Karpas-422 (cell line): Measurements from ENCODE around the gene FAM20A. TPM values are rescaled to one million over a fixed set of nuclear protein-coding genes. Genes with fewer than 3 reads are reported as not detected.

Experiments used
- DNase-seq: peaks from one replicate; pipeline ENCODE4 v3.0.0-alpha.2; 2015
- H2AFZ ChIP-seq: fragments of 200-600 bp; sonication (generic); 2 replicates; pipeline ENCODE4 v1.6.1; 2014; ENCODE audit warnings: antibody characterized with exemption, low read length, mixed read lengths
- H3K27ac ChIP-seq: fragments of 200-600 bp; sonication (generic); 2 replicates; pipeline ENCODE4 v1.5.1; 2014; ENCODE audit warnings: mild to moderate bottlenecking, low read length, moderate library complexity
- H3K27me3 ChIP-seq: fragments of 200-600 bp; sonication (generic); 2 replicates; pipeline ENCODE4 v1.6.1; 2014; ENCODE audit warnings: low read length, mixed read lengths
- H3K36me3 ChIP-seq: fragments of 200-600 bp; sonication (generic); 2 replicates; pipeline ENCODE4 v1.6.1; 2014; ENCODE audit warnings: low read length, mixed read lengths; ENCODE audit not compliant: insufficient read depth
- H3K4me1 ChIP-seq: fragments of 200-600 bp; sonication (generic); 2 replicates; pipeline ENCODE4 v1.6.1; 2014; ENCODE audit warnings: mild to moderate bottlenecking, low read length, mixed read lengths
- H3K4me2 ChIP-seq: fragments of 200-600 bp; sonication (generic); 2 replicates; pipeline ENCODE4 v1.6.1; 2014; ENCODE audit warnings: low read length, low read depth, mild to moderate bottlenecking; ENCODE audit not compliant: poor library complexity, severe bottlenecking
- H3K4me3 ChIP-seq: fragments of 200-600 bp; sonication (generic); 2 replicates; pipeline ENCODE4 v1.5.1; 2014; ENCODE audit warnings: mild to moderate bottlenecking, antibody characterized with exemption, low read length, mixed read lengths
- H3K79me2 ChIP-seq: fragments of 200-600 bp; sonication (generic); 2 replicates; pipeline ENCODE4 v1.6.1; 2014; ENCODE audit warnings: mild to moderate bottlenecking, low read length, mixed read lengths
- H3K9ac ChIP-seq: fragments of 200-600 bp; sonication (generic); 2 replicates; pipeline ENCODE4 v1.6.0; 2014; ENCODE audit warnings: low read length
- H3K9me2 ChIP-seq: fragments of 200-600 bp; sonication (generic), shearing (Covaris generic); replicated peaks from 2 replicates; pipeline ENCODE4 v1.6.0; 2014; ENCODE audit warnings: mild to moderate bottlenecking, low read length, moderate library complexity; ENCODE audit not compliant: insufficient read depth
- H3K9me3 ChIP-seq: fragments of 300-700, 200-600 bp; sonication (generic); 2 replicates; pipeline ENCODE4 v1.6.1; 2014; ENCODE audit warnings: low read length, mixed read lengths
- H4K20me1 ChIP-seq: fragments of 200-600 bp; sonication (generic); 2 replicates; pipeline ENCODE4 v1.6.1; 2014; ENCODE audit warnings: mild to moderate bottlenecking, antibody characterized with exemption, low read length, low read depth; ENCODE audit not compliant: insufficient read depth
- total RNA-seq: library from RNA; depleted of rRNA; stranded (reverse); fragments of >200 nt; shearing (Covaris generic); gene quantifications from 2 replicates; pipeline ENCODE4 v1.2.3, GENCODE V29; 2014; ENCODE audit warnings: low replicate concordance

The FAM20A gene
- total RNA-seq, 1 experiment from 2014 or later: not detected

- no peak for DNase-seq
- H3K4me2 ChIP-seq: no peak overlapping the region
- H2AFZ ChIP-seq: no peak overlapping the region
- H3K4me3 ChIP-seq: no peak overlapping the region
- H3K4me1 ChIP-seq: peaks cover 4% of the 10 kb centered on the region
- no peak overlapping the region for H3K27ac ChIP-seq
- no peaks in the 10 kb centered on the region for H3K36me3 ChIP-seq
- no peaks in the 10 kb centered on the region for H3K79me2 ChIP-seq
- no peaks in the 10 kb centered on the region for H3K9me2 ChIP-seq
- H3K9me3 ChIP-seq: no peaks in the 10 kb centered on the region
- no peaks in the 10 kb centered on the region for H4K20me1 ChIP-seq
- H3K27me3 ChIP-seq: 0 out of 2 replicates have a peak, but pooled peaks cover 3% of the 10 kb centered on the region
- no peak overlapping the region for H3K9ac ChIP-seq
These were observed 2.6 kb downstream of the FAM20A start for GRCh38 chr17:68598545-68598961.

GRCh38 chr17:68598074-68598473, 3.1 kb downstream of the FAM20A start:
- H2AFZ ChIP-seq: no peak overlapping the region
- H3K79me2 ChIP-seq: no peaks in the 10 kb centered on the region
- no peak overlapping the region for H3K27ac ChIP-seq
- no peaks in the 10 kb centered on the region for H3K36me3 ChIP-seq
- H3K9me2 ChIP-seq: no peaks in the 10 kb centered on the region
- DNase-seq: no peak
- no peak overlapping the region for H3K4me3 ChIP-seq
- no peaks in the 10 kb centered on the region for H4K20me1 ChIP-seq
- peaks cover 4% of the 10 kb centered on the region for H3K4me1 ChIP-seq
- no peak overlapping the region for H3K9ac ChIP-seq
- 0 out of 2 replicates have a peak, but pooled peaks cover 3% of the 10 kb centered on the region for H3K27me3 ChIP-seq
- no peaks in the 10 kb centered on the region for H3K9me3 ChIP-seq
- no peak overlapping the region for H3K4me2 ChIP-seq

DNA sequence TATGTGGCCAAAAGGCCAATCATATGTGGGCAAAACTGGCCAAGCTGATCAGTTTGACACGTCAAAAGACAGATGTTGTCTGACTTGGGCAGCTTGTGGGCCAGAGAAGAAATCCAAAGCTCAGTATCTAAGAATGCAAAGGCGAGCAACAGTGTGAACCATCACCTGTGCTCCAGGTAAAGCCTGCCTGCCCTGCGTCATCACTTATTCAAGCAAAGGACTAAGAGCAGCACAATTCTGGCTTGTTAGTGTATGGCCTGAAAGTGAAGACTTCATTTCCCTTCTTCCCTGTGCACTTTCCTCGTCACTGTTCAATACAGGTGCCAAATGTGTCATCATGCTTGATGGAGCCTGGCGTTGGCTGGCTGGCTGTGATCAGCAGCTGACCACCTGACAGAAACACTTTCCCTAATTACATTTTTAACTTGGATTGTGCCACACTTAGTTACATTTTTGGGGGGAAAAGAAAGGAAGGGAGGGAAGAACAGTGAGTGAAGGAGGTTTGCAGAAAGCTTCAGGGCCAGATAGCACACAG, 4.7 kb downstream of the FAM20A start:
- Histone ChIP-seq H4K20me1 (no peaks in the 10 kb centered on the region), H3K4me3 (no peak overlapping the region), H3K27ac (no peak overlapping the region), H3K9ac (no peak overlapping the region), H3K36me3 (no peaks in the 10 kb centered on the region), H3K79me2 (no peaks in the 10 kb centered on the region), H3K4me1 (peaks cover 4% of the 10 kb centered on the region), H3K9me3 (no peaks in the 10 kb centered on the region), H3K27me3 (0 out of 2 replicates have a peak, but pooled peaks cover 3% of the 10 kb centered on the region), H3K4me2 (no peak overlapping the region), H3K9me2 (no peaks in the 10 kb centered on the region), H2AFZ (no peak overlapping the region)
- no peak for DNase-seq

GRCh38 chr17:68595986-68596385, 5.2 kb downstream of the FAM20A start:
- no peak overlapping the region for H3K4me2 ChIP-seq
- H3K27ac ChIP-seq: no peak overlapping the region
- no peaks in the 10 kb centered on the region for H4K20me1 ChIP-seq
- no peak overlapping the region for H3K9ac ChIP-seq
- no peak overlapping the region for H3K4me3 ChIP-seq
- H3K9me3 ChIP-seq: no peaks in the 10 kb centered on the region
- no peak overlapping the region for H2AFZ ChIP-seq
- no peaks in the 10 kb centered on the region for H3K9me2 ChIP-seq
- no peaks in the 10 kb centered on the region for H3K36me3 ChIP-seq
- 0 out of 2 replicates have a peak, but pooled peaks cover 3% of the 10 kb centered on the region for H3K27me3 ChIP-seq
- no peak for DNase-seq
- H3K4me1 ChIP-seq: peaks cover 4% of the 10 kb centered on the region
- no peaks in the 10 kb centered on the region for H3K79me2 ChIP-seq

GRCh38 chr17:68595496-68595895, 5.7 kb downstream of the FAM20A start:
- Histone ChIP-seq H3K4me3 (no peak overlapping the region), H3K79me2 (no peaks in the 10 kb centered on the region), H3K4me2 (no peak overlapping the region), H4K20me1 (no peaks in the 10 kb centered on the region), H3K27me3 (0 out of 2 replicates have a peak, but pooled peaks cover 3% of the 10 kb centered on the region), H3K27ac (no peak overlapping the region), H3K9me3 (no peaks in the 10 kb centered on the region), H3K36me3 (no peaks in the 10 kb centered on the region), H3K9me2 (no peaks in the 10 kb centered on the region), H2AFZ (no peak overlapping the region), H3K4me1 (peaks cover 4% of the 10 kb centered on the region), H3K9ac (no peak overlapping the region)
- no peak for DNase-seq

DNA sequence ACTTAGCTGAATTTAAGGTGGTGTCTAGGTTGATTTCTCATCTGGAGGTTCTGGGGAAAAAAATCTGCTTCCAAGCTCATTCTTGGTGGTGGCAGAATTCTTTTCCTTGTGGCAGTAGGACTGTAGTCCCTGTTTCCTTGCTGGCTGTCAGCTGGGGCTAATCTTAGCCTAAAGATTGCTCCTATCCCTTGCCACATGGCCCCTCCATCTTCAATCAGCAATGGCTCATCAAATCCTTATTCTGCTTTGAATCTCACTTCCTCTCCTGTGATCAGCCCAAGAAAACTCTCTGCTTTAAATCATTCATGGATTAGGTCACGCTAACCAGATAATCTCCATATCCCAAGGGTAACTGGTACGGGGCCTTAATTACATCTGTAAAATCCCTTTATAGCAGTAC, 6.6 kb downstream of the FAM20A start:
- DNase-seq: no peak
- H3K27me3 ChIP-seq: 0 out of 2 replicates have a peak, but pooled peaks cover 3% of the 10 kb centered on the region
- H3K27ac ChIP-seq: no peak overlapping the region
- no peak overlapping the region for H3K4me3 ChIP-seq
- no peaks in the 10 kb centered on the region for H3K36me3 ChIP-seq
- H3K9ac ChIP-seq: no peak overlapping the region
- H3K4me2 ChIP-seq: no peak overlapping the region
- H2AFZ ChIP-seq: no peak overlapping the region
- no peaks in the 10 kb centered on the region for H3K9me2 ChIP-seq
- no peaks in the 10 kb centered on the region for H4K20me1 ChIP-seq
- no peaks in the 10 kb centered on the region for H3K79me2 ChIP-seq
- H3K9me3 ChIP-seq: no peaks in the 10 kb centered on the region
- peaks cover 4% of the 10 kb centered on the region for H3K4me1 ChIP-seq

- Histone ChIP-seq H3K36me3 (no peaks in the 10 kb centered on the region; the same call in 1 of the 2 replicates), H4K20me1 (no peaks in the 10 kb centered on the region), H3K4me1 (peaks cover 4% of the 10 kb centered on the region), H3K4me2 (no peak overlapping the region), H3K27ac (no peak overlapping the region), H3K9me2 (no peaks in the 10 kb centered on the region), H3K9me3 (no peaks in the 10 kb centered on the region), H3K9ac (no peak overlapping the region), H3K4me3 (no peak overlapping the region), H2AFZ (no peak overlapping the region), H3K79me2 (no peaks in the 10 kb centered on the region), H3K27me3 (0 out of 2 replicates have a peak, but pooled peaks cover 3% of the 10 kb centered on the region)
- no peak for DNase-seq
These were observed 8.2 kb downstream of the FAM20A start for GRCh38 chr17:68592682-68593641.

DNA sequence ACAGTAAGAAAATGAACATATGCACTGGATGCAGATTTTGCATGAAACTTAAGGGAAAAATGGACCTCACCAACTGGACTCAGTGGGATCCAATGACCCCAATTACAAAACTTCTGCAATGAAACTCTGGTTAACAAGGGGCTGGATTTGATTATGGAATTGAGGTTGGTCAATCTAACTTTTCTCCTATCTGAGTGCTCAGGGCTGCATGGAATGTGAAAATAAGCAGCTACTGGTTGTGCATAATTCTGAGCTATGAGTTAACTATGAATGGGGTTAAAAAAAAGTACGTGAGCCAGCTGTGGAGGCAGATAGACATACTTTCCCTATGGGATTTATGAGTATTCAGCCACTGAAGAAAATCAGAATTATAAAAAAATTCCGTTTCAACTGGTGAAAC, 9.2 kb downstream of the FAM20A start:
- Histone ChIP-seq H3K79me2 (no peaks in the 10 kb centered on the region), H3K36me3 (no peaks in the 10 kb centered on the region; the same call in 1 of the 2 replicates), H4K20me1 (no peaks in the 10 kb centered on the region), H3K4me3 (no peak overlapping the region), H2AFZ (no peak overlapping the region), H3K9ac (no peak overlapping the region), H3K9me3 (no peaks in the 10 kb centered on the region), H3K27ac (no peak overlapping the region), H3K4me1 (peaks cover 4% of the 10 kb centered on the region), H3K9me2 (no peaks in the 10 kb centered on the region), H3K27me3 (0 out of 2 replicates have a peak, but pooled peaks cover 3% of the 10 kb centered on the region), H3K4me2 (no peak overlapping the region)
- no peak for DNase-seq
